ENCODE data around the gene CACNA1C. TPM values are rescaled to one million over a fixed set of nuclear protein-coding genes. Genes with fewer than 3 reads are reported as not detected.

The CACNA1C gene
- total and polyA plus RNA-seq, 2 donors (not counting 1 experiment from before 2014, with no cell fraction given) = 0.01 to 0.02 TPM

GRCh38 chr12:2266666-2267620, 214.2 kb downstream of the CACNA1C start:
- Histone ChIP-seq H3K4me2 (replicated peaks; ENCODE audit: low read depth, low read length, poor library complexity, severe bottlenecking) (no peak overlapping the region), H3K36me3 (replicated peaks in 1 of 2; ENCODE audit: control extremely low read depth in 1 of 2, control insufficient read depth in 1 of 2, extremely low read depth in 1 of 2, insufficient read depth in 2 of 2, low read length in 1 of 2) (no peaks in the 10 kb centered on the region), H3K27me3 (replicated peaks in 1 of 4; ENCODE audit: control extremely low read depth in 1 of 4, control insufficient read depth in 3 of 4, insufficient read depth in 4 of 4, low read length in 3 of 4) (no peaks in the 10 kb centered on the region), H3K9ac (ENCODE audit: low read length) (no peak overlapping the region), H3K4me3 (ENCODE audit: control extremely low read depth in 1 of 5, extremely low read depth in 1 of 5, insufficient read depth in 1 of 5, low read depth in 2 of 5, low read length in 4 of 5) (no peak overlapping the region), H3K4me1 (ENCODE audit: control insufficient read depth in 2 of 2, insufficient read depth in 2 of 2, low read length in 2 of 2) (no peaks in the 10 kb centered on the region), H3K79me2 (ENCODE audit: control insufficient read depth, insufficient read depth, low read length) (no peaks in the 10 kb centered on the region), H2AFZ (ENCODE audit: insufficient read depth, low read depth, low read length, poor library complexity, severe bottlenecking) (no peak overlapping the region), H4K20me1 (ENCODE audit: control insufficient read depth, insufficient read depth, low read length, poor library complexity, severe bottlenecking) (no peaks in the 10 kb centered on the region), H3K27ac (ENCODE audit: low read length in 2 of 2) (no peak overlapping the region), H3K9me3 (ENCODE audit: control extremely low read depth in 1 of 3, control insufficient read depth in 2 of 3, insufficient read depth in 1 of 3, low read length in 2 of 3) (no peaks in the 10 kb centered on the region)
- H3K27ac Mint-ChIP-seq = no peak overlapping the region
- TF ChIP-seq, protein P1, sequence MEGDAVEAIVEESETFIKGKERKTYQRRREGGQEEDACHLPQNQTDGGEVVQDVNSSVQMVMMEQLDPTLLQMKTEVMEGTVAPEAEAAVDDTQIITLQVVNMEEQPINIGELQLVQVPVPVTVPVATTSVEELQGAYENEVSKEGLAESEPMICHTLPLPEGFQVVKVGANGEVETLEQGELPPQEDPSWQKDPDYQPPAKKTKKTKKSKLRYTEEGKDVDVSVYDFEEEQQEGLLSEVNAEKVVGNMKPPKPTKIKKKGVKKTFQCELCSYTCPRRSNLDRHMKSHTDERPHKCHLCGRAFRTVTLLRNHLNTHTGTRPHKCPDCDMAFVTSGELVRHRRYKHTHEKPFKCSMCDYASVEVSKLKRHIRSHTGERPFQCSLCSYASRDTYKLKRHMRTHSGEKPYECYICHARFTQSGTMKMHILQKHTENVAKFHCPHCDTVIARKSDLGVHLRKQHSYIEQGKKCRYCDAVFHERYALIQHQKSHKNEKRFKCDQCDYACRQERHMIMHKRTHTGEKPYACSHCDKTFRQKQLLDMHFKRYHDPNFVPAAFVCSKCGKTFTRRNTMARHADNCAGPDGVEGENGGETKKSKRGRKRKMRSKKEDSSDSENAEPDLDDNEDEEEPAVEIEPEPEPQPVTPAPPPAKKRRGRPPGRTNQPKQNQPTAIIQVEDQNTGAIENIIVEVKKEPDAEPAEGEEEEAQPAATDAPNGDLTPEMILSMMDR (IDR thresholded peaks at IDR 0.05) = no peak
- no peak for TF ChIP-seq EZH2 (IDR thresholded peaks at IDR 0.05; ENCODE audit: borderline replicate concordance, insufficient read depth, low read depth, low read length, poor library complexity, severe bottlenecking)
- intact Hi-C loops (cut with micrococcal nuclease) = no loop called here
- ChIA-PET CTCF (no interaction called here), POLR2A (no interaction called here)
- DNase-seq (no peak), ATAC-seq (ENCODE audit: low read depth) (no peak)
- H3K4me3 Mint-ChIP-seq = no peak overlapping the region
- no peaks in the 10 kb centered on the region for H3K27me3 Mint-ChIP-seq
- H3K4me1 Mint-ChIP-seq = no peaks in the 10 kb centered on the region
- WGBS (ENCODE audit: insufficient coverage) = 87% methylated on average over 7 of the region's 13 CpGs
- H3K9me3 Mint-ChIP-seq (ENCODE audit: insufficient read depth) = no peaks in the 10 kb centered on the region

All from B cell (primary cell).